A673 (cell line): ENCODE measurements around the gene RAD23A. TPM values are rescaled to one million over a fixed set of nuclear protein-coding genes. Genes with fewer than 3 reads are reported as not detected.

Experiments
- BruUV-seq: library from RNA; stranded (reverse); fragments of 400-500 nt; replicated peaks from 2 replicates; lab custom pipeline; 2021; lab: Mats Ljungman, UMichigan
- CTCF ChIA-PET: fragments of 300-600 bp; sonication (Branson Sonifier 250); formaldehyde crosslinking; loops from one replicate; lab custom pipeline; 2022; ENCODE audit warnings: antibody characterized with exemption; lab: Charles Lee
- POLR2A ChIA-PET: fragments of 300-600 bp; sonication (Branson Sonifier 250); formaldehyde crosslinking; loops from one replicate; lab custom pipeline; 2022; ENCODE audit warnings: antibody characterized with exemption; ENCODE audit not compliant: low non-redundant PET; lab: Charles Lee
- DNase-seq: peaks from one replicate; pipeline ENCODE4 v3.0.0-alpha.2; 2015; ENCODE audit warnings: low spot score
- H3K27ac ChIP-seq: fragments of 200-600 bp; sonication (generic); 2 replicates; pipeline ENCODE4 v1.5.1; 2016; ENCODE audit warnings: mixed run types, low read depth, mild to moderate bottlenecking, mixed read lengths, antibody characterized with exemption, low read length; ENCODE audit not compliant: poor library complexity, severe bottlenecking
- H3K27me3 ChIP-seq: fragments of 200-600 bp; sonication (generic); replicated peaks from 2 replicates; pipeline ENCODE4 v1.6.1; 2017; ENCODE audit warnings: mixed run types, low read depth, mild to moderate bottlenecking, mixed read lengths, antibody characterized with exemption, low read length; ENCODE audit not compliant: insufficient read depth, poor library complexity
- H3K36me3 ChIP-seq: fragments of 200-600 bp; sonication (generic); 2 replicates; pipeline ENCODE4 v1.6.1; 2016; ENCODE audit warnings: mixed run types, mild to moderate bottlenecking, mixed read lengths, antibody characterized with exemption, low read length; ENCODE audit not compliant: insufficient read depth, poor library complexity, severe bottlenecking
- H3K4me1 ChIP-seq: fragments of 200-600 bp; sonication (generic); 2 replicates; pipeline ENCODE4 v1.6.1; 2017; ENCODE audit warnings: mixed run types, mild to moderate bottlenecking, mixed read lengths, antibody characterized with exemption, low read length; ENCODE audit not compliant: insufficient read depth, poor library complexity, severe bottlenecking
- H3K4me3 ChIP-seq: fragments of 200-600 bp; sonication (generic); 2 replicates; pipeline ENCODE4 v1.5.1; 2016; ENCODE audit warnings: low read depth, mixed run types, mild to moderate bottlenecking, mixed read lengths, low read length; ENCODE audit not compliant: poor library complexity, severe bottlenecking
- H3K9me3 ChIP-seq: fragments of 200-600 bp; sonication (generic); 2 replicates; pipeline ENCODE4 v1.6.1; 2016; ENCODE audit warnings: mixed run types, low read depth, mild to moderate bottlenecking, mixed read lengths, antibody characterized with exemption, low read length; ENCODE audit not compliant: poor library complexity, severe bottlenecking
- EZH2 ChIP-seq: fragments of 200-600 bp; sonication (generic); IDR thresholded peaks from 2 replicates; pipeline ENCODE4 v1.6.1; 2017; ENCODE audit warnings: borderline replicate concordance, low read depth, mild to moderate bottlenecking, mixed read lengths, antibody characterized with exemption, low read length; ENCODE audit not compliant: poor library complexity, severe bottlenecking
- intact Hi-C: fragments of 100-400 bp; cut with micrococcal nuclease; formaldehyde crosslinking; loops from one replicate; pipeline ENCODE4 v1.10.0; 2022; ENCODE audit not compliant: unreplicated experiment
- total RNA-seq: library from RNA; stranded (reverse); gene quantifications from 2 replicates; pipeline ENCODE4 v1.2.3, GENCODE V29; 2021
- TF ChIP-seq, protein P1 (sequence below): fragments of 300-800, 200-600 bp; sonication (generic); conservative IDR thresholded peaks from 2 replicates; pipeline ENCODE4 v1.5.1; 2017; ENCODE audit warnings: low read depth, mild to moderate bottlenecking, antibody characterized with exemption, low read length, moderate library complexity, mixed read lengths

Gene RAD23A
- total RNA-seq, 1 experiment from 2014 or later: 183 TPM

DNA sequence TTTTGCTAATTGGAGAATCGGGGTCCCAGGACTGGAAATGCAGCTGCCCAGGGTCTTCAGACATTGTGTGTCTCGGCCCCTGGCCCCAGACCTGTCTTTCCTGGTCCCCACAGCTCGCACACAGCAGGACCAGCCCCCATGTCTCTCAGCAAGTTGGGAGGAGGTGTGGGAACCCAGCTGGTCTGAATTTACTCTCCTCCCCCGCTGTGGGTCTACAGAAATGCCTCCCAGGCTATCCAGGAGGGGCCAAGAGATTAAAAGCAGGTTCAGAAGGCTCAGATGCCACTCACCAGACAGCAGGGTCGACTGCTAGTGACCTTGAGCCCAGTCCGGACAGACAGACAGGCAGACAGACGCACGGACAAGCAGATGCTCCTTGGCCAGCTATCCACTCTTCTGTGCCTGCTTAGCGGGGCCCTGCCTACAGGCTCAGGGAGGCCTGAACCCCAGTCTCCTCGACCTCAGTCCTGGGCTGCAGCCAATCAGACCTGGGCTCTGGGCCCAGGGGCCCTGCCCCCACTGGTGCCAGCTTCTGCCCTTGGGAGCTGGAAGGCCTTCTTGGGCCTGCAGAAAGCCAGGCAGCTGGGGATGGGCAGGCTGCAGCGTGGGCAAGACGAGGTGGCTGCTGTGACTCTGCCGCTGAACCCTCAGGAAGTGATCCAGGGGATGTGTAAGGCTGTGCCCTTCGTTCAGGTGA is 23.8 kb downstream of the RAD23A start, which contains the start of gene DAND5:
Gene DAND5, plus strand, starts transcription at position 285 of the 697 bp plus-strand sequence. Its CDS starts 85 bp downstream, at position 370.
- ChIA-PET CTCF (no interaction called here), POLR2A (no interaction called here)
- TF ChIP-seq, protein P1, sequence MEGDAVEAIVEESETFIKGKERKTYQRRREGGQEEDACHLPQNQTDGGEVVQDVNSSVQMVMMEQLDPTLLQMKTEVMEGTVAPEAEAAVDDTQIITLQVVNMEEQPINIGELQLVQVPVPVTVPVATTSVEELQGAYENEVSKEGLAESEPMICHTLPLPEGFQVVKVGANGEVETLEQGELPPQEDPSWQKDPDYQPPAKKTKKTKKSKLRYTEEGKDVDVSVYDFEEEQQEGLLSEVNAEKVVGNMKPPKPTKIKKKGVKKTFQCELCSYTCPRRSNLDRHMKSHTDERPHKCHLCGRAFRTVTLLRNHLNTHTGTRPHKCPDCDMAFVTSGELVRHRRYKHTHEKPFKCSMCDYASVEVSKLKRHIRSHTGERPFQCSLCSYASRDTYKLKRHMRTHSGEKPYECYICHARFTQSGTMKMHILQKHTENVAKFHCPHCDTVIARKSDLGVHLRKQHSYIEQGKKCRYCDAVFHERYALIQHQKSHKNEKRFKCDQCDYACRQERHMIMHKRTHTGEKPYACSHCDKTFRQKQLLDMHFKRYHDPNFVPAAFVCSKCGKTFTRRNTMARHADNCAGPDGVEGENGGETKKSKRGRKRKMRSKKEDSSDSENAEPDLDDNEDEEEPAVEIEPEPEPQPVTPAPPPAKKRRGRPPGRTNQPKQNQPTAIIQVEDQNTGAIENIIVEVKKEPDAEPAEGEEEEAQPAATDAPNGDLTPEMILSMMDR: no peak
- no peak for TF ChIP-seq EZH2
- H3K27ac ChIP-seq: no peak within 1 kb of the TSS
- H3K36me3 ChIP-seq: no peaks in the 10 kb centered on the region
- H3K9me3 ChIP-seq: no peaks in the 10 kb centered on the region
- no peak within 1 kb of the TSS for H3K4me3 ChIP-seq
- H3K4me1 ChIP-seq: peaks cover 3% of the 10 kb centered on the region
- BruUV-seq: no TSS peak
- no peaks in the 10 kb centered on the region for H3K27me3 ChIP-seq
- DNase-seq: no peak
- intact Hi-C loops: no loop called here

DNA sequence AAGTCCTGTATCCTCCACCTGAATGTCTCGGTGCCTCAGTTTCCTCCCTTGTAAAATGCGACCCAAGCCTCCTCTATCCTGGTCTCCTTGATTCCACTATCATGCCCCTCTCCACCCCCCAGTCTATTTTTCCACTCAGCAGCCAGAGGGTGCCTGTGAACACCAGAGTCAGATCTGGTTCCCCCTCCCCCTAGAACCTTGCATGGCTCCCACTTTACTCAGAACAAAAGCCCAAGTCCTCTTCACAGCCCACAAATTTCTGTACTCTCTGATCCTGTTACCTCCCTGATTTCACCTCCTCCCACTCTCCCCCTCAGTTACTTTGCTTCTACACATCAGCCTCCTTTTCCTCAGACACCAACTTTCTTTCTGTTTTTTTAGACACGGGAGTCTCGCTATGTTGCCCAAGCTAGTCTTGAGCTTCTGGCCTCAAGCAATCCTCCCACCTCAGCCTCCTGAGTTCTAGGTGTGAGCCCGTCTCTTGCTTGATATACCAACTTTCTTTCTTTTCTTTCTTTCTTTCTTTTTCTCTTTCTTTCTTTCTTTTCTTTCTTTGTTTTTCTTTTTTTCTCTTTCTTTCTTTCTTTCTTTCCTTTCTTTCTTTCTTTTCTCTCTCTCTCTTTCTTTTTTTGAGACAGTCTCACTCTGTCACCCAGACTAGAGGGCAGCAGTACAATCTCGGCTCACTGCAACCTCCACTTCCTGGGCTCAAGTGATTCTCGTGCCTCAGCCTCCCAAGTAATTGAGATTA is 24.6 kb downstream of the RAD23A start:
- ChIA-PET CTCF (no interaction called here), POLR2A (no interaction called here)
- intact Hi-C loops: loop anchor here (10.0 kb wide), 2 partner anchors 465 to 625 kb away; no protein-coding TSS in a partner anchor
- H3K4me1 ChIP-seq: peaks cover 3% of the 10 kb centered on the region
- no peak overlapping the region for H3K4me3 ChIP-seq
- no peak for TF ChIP-seq EZH2
- TF ChIP-seq, protein P1: no peak
- no peak for DNase-seq
- H3K27me3 ChIP-seq: no peaks in the 10 kb centered on the region
- no peaks in the 10 kb centered on the region for H3K36me3 ChIP-seq
- BruUV-seq: no TSS peak
- H3K27ac ChIP-seq: no peak overlapping the region
- H3K9me3 ChIP-seq: no peaks in the 10 kb centered on the region

DNA sequence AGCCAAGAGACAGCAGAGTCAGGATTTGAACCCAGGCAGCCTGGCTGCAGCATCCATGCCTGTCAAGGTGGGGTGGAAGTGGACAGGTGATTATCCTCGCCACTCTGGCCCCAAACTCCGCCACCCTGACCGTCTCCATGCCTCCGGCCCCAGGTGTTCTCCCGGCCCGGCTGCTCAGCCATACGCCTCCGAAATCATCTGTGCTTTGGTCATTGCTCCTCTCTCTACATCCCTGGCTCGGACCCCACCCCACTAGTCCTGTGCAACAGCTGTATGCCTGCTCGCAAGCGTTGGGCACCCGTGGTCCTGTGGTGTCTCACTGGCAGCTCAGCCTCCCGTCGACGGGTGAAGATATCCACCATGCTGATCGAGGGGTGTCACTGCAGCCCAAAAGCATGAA is 27.6 kb downstream of the RAD23A start:
- Histone ChIP-seq H3K4me1 (no peaks in the 10 kb centered on the region), H3K9me3 (no peaks in the 10 kb centered on the region), H3K4me3 (no peak overlapping the region), H3K27ac (no peak overlapping the region), H3K36me3 (no peaks in the 10 kb centered on the region), H3K27me3 (no peaks in the 10 kb centered on the region)
- ChIA-PET POLR2A (interaction anchor here (0.7 kb wide), 1 partner anchor 173 kb away, joined by 3 read pairs; no protein-coding TSS in a partner anchor), CTCF (interaction anchor here (1.2 kb wide), 1 partner anchor 121 kb away, joined by 7 read pairs; no protein-coding TSS in a partner anchor)
- DNase-seq: no peak
- TF ChIP-seq, protein P1: no peak
- intact Hi-C loops: loop anchor here (10.0 kb wide), 2 partner anchors 462 to 622 kb away; no protein-coding TSS in a partner anchor
- BruUV-seq: no TSS peak
